Adipocyte (in vitro differentiated cells): Measurements from ENCODE around the gene ULK4.
A peak's percentile ranks its signal among the peaks of the same experiment; 100 is the strongest.

Experiments
- DNase-seq: peaks from one replicate; pipeline ENCODE4 v3.0.0-alpha.2; 2015; ENCODE audit warnings: low read depth
- H3K27me3 ChIP-seq: replicated peaks from 2 replicates; pipeline ENCODE4 v1.7.0; 2013; ENCODE audit warnings: mild to moderate bottlenecking, low read length, moderate library complexity; ENCODE audit not compliant: control insufficient read depth, insufficient read depth
- H3K36me3 ChIP-seq: 2 replicates; pipeline ENCODE4 v1.7.0; 2013; ENCODE audit warnings: low read length, mild to moderate bottlenecking, moderate library complexity; ENCODE audit not compliant: control insufficient read depth, insufficient read depth, severe bottlenecking
- H3K4me1 ChIP-seq: 2 replicates; pipeline ENCODE4 v1.7.0; 2013; ENCODE audit warnings: mild to moderate bottlenecking, low read length, moderate library complexity; ENCODE audit not compliant: control insufficient read depth, insufficient read depth
- H3K4me3 ChIP-seq: 2 replicates; pipeline ENCODE4 v1.7.0; 2013; ENCODE audit warnings: mild to moderate bottlenecking, low read length, moderate library complexity
- H3K9ac ChIP-seq: 2 replicates; pipeline ENCODE4 v1.7.0; 2013; ENCODE audit warnings: mild to moderate bottlenecking, low read length, moderate library complexity
- H3K9me3 ChIP-seq: 2 replicates; pipeline ENCODE4 v1.7.0; 2013; ENCODE audit warnings: mild to moderate bottlenecking, low read length, moderate library complexity; ENCODE audit not compliant: control insufficient read depth

The ULK4 gene

DNA sequence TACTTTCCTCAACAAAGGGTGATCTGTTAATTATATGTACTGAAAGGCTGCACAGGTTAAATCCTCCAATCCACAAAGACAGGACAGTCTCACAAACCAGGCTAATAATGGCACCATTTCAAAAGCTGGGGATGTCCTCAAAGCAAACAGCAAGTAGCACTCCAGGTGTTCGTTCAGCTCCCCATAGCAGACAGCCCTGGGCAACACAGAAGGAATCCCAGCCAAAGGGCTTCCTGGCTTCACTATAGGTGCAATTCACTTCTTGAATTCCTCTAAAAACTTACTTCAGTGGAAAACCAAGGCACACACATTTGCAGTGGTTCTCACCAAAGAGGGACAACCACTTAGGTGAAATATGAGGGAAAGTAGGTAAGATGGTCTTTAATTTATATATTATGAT is 595.9 kb downstream of the ULK4 start:
- DNase-seq, result no peak

GRCh38 chr3:41364736-41365135 is 597.2 kb downstream of the ULK4 start:
- no peak overlapping the region for H3K4me3 ChIP-seq
- no peaks in the 10 kb centered on the region for H3K36me3 ChIP-seq
- DNase-seq, result peak; percentile 14
- H3K9ac ChIP-seq, result no peak overlapping the region
- no peaks in the 10 kb centered on the region for H3K9me3 ChIP-seq
- H3K27me3 ChIP-seq, result no peaks in the 10 kb centered on the region
- H3K4me1 ChIP-seq, result peaks cover 15% of the 10 kb centered on the region

More for the DNA sequence above, 595.9 kb downstream of the ULK4 start:
- Histone ChIP-seq H3K27me3 (no peaks in the 10 kb centered on the region), H3K36me3 (no peaks in the 10 kb centered on the region), H3K4me3 (no peak overlapping the region), H3K4me1 (peaks cover 15% of the 10 kb centered on the region), H3K9me3 (no peaks in the 10 kb centered on the region), H3K9ac (no peak overlapping the region)

DNA sequence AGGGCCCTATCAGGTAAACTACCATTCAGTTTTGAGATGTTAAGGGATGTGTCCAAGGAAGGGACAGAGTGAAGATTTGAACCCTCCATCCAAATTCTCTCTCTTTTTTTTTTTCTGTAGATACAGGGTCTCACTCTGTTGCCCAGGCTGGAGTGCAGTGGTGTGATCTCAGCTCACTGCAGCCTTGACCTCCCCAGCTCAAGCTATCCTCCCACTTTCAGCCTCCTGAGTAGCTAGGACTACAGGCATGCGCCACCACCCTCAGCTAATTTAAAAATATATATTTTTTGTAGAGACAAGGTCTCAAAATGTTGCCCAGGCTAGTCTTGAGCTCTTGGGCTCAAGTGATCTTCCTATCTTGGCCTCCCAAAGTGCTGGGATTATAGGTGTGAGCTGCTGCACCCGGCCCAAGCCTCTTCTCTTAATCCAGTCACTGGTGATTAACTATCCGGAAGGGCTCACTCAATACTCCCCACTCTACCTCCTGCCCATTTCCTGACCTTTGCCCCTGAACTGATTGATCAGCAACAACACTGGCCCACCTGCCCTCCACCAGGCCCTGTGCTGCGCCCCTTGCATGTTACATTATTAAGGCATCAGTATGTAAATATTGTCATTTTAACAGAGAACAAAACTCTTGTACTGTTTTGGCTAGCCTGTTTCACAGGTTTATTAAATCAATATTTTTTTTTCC is 597.9 kb downstream of the ULK4 start:
- H3K27me3 ChIP-seq, result no peaks in the 10 kb centered on the region

DNA sequence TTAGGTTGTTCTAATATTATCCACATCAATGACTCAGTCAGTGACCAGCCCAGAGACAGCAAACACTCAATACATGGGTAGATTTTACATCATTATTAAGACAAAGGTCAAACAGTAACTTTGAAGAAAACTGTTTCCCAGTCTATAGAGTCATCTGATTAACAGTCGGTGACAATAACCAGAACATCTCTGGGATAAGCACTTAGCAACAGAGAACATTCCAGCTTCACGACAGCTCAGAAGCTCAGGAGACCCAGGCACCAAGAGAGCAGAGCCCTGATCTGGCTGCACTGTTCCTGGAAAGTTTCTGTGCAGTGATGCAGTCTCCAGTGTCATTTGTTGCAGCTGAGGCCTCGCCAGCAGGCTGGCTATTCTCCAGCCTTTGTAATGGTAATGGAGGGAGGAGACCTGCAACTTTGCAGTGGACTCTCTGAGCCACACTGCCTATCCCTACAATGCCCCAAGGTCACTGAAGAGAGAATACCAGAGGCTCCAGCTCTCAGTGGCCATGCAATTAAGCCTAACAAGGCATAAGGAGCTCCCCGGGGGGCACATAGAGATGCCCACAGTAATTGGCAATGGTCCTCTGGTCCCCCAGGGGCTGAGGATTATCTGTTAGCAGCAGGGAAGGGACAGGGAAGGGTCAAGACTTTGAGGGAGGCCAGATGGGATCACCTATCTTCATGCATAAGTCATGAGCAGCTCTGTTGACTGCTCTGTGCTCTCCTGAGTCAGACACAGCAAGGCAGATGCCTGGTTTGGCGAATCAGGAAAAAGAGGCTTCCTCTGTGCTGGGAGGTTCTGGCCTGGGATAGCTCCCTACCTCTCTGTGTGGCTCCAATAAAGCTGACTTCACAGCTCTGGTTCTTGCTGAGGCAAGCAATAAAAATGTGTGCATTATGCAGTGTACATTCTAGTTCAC is 599.0 kb downstream of the ULK4 start:
- H3K36me3 ChIP-seq, result no peaks in the 10 kb centered on the region
- H3K4me3 ChIP-seq, result no peak overlapping the region
- H3K4me1 ChIP-seq, result peaks cover 15% of the 10 kb centered on the region
- H3K27me3 ChIP-seq, result no peaks in the 10 kb centered on the region
- H3K9ac ChIP-seq, result no peak overlapping the region
- H3K9me3 ChIP-seq, result no peaks in the 10 kb centered on the region
- DNase-seq, result no peak

More for the DNA sequence above, 597.9 kb downstream of the ULK4 start:
- H3K9me3 ChIP-seq, result no peaks in the 10 kb centered on the region
- H3K4me3 ChIP-seq, result no peak overlapping the region
- H3K4me1 ChIP-seq, result peaks cover 15% of the 10 kb centered on the region
- no peaks in the 10 kb centered on the region for H3K36me3 ChIP-seq
- no peak overlapping the region for H3K9ac ChIP-seq
- no peak for DNase-seq

DNA sequence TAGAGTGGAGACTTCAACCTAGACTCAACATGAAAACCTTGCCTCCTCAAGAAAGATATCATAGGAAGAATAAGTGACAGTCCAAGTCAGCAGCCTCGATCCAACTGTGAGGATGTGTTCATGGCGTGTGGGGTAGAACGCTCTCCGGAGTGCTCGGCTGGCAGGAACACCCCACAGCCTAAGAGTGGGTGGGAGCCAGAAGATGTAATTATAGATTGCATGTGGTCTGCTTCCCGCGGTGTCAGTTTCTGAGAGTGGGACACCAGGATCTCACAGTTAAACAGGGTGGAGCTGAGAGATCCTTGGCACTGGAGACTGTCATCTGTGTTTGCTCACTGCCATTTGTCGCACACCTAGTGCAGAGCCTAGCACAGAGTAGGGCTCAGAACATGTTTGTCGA is 604.6 kb downstream of the ULK4 start:
- Histone ChIP-seq H3K36me3 (no peaks in the 10 kb centered on the region), H3K4me1 (peaks cover 6% of the 10 kb centered on the region), H3K9ac (no peak overlapping the region), H3K4me3 (no peak overlapping the region), H3K27me3 (no peaks in the 10 kb centered on the region), H3K9me3 (no peaks in the 10 kb centered on the region)
- no peak for DNase-seq

DNA sequence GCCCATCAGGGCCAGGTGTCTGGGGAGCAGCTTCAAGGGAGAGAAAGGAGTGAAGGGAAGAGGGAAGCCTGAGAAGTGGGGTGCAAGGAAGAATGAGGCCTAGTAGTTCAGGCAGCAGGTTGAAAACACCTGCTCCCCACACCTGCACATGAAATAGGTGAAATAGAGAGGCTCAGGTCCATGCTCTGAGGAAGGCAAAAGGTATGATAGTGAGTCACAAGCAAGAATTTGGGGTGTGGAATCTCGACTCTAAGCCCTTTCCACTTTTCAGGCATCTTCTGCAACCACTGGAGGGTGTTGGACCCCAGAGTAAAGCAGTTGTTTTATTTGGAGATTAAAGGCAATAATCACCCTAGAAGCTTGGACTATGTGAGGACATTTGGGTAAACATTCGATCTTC is 605.1 kb downstream of the ULK4 start:
- no peaks in the 10 kb centered on the region for H3K36me3 ChIP-seq

DNA sequence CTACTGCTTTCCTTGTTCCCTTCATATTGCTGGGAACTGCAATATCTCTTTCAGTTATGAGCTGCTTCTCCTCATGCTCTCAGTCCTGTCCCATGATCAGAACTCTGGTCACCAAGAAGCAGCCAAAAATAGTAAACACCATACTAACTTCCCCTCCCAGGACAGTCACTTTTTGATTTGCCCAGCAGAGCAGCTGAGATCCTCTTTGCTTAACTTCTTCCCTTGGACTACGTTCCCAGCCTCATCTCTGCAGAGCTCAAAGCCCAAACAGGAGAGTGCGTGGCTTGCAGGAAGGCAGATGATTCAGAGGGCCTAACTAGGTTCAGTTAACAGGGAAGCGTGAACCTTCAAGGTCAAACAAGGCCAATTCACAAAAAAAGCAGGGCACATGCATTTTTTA is 609.4 kb downstream of the ULK4 start:
- DNase-seq, result no peak
- H3K4me1 ChIP-seq, result no peaks in the 10 kb centered on the region
- no peaks in the 10 kb centered on the region for H3K9me3 ChIP-seq
- H3K36me3 ChIP-seq, result no peaks in the 10 kb centered on the region
- no peak overlapping the region for H3K4me3 ChIP-seq
- no peak overlapping the region for H3K9ac ChIP-seq
- no peaks in the 10 kb centered on the region for H3K27me3 ChIP-seq

More for the DNA sequence above, 605.1 kb downstream of the ULK4 start:
- H3K9me3 ChIP-seq, result no peaks in the 10 kb centered on the region
- DNase-seq, result no peak
- no peak overlapping the region for H3K9ac ChIP-seq
- no peak overlapping the region for H3K4me3 ChIP-seq
- peaks cover 1% of the 10 kb centered on the region for H3K4me1 ChIP-seq
- no peaks in the 10 kb centered on the region for H3K27me3 ChIP-seq

DNA sequence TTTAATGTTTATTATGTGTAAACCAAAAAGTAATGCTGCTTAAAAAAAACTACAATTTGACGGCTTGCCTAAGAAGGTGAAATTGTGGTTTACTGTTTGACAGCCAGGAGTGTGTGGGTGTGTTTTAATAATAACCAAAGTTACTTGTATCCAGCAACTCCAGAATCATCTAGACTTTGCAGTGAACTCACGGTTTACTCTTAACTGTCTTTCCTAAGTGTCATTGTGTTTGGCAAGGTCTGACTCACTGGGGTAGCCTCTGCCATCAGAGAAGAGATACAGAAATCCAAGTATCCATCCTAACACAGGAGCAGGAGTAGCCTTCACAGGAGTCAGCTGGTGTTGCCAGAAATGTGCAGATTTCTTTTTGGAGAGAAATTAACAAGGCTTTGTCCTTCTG is 611.5 kb downstream of the ULK4 start:
- DNase-seq, result no peak
- Histone ChIP-seq H3K4me1 (no peaks in the 10 kb centered on the region), H3K9ac (no peak overlapping the region), H3K4me3 (no peak overlapping the region), H3K36me3 (no peaks in the 10 kb centered on the region), H3K27me3 (no peaks in the 10 kb centered on the region), H3K9me3 (no peaks in the 10 kb centered on the region)

- no peak overlapping the region for H3K4me3 ChIP-seq
- no peaks in the 10 kb centered on the region for H3K4me1 ChIP-seq
- H3K36me3 ChIP-seq, result no peaks in the 10 kb centered on the region
- DNase-seq, result no peak
- H3K27me3 ChIP-seq, result no peaks in the 10 kb centered on the region
- H3K9me3 ChIP-seq, result no peaks in the 10 kb centered on the region
- H3K9ac ChIP-seq, result no peak overlapping the region
Observed at GRCh38 chr3:41348401-41348800, 613.5 kb downstream of the ULK4 start.

DNA sequence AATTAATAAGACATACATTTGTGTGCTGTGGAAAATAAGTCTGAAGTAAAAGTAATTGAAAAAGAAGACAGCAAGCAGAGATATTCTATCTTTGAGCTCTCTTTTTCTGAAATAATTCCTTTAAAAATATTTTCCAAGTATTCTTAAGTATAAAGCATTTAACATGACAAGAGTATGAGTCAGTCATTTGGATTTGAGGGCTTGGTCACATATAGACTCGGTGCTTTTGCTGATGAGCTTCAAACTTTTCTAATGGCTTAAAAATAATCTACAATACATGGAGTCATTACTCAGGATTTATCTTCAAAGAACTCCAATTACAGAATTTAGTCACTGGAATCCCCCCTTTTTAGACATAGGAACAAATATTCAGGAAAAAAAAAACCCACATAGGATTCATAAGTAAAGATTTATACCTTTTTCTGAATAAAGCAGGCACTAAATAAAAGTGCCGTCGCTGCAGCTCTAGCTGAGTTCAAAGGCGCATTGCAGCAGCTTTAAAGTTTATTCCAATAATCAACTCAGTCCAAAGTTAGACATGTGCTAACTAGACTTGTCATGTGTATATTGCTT is 615.1 kb downstream of the ULK4 start:
- Histone ChIP-seq H3K9me3 (no peaks in the 10 kb centered on the region), H3K36me3 (no peaks in the 10 kb centered on the region), H3K9ac (no peak overlapping the region), H3K4me3 (no peak overlapping the region), H3K4me1 (no peaks in the 10 kb centered on the region), H3K27me3 (no peaks in the 10 kb centered on the region)
- DNase-seq, result peak; percentile 34

DNA sequence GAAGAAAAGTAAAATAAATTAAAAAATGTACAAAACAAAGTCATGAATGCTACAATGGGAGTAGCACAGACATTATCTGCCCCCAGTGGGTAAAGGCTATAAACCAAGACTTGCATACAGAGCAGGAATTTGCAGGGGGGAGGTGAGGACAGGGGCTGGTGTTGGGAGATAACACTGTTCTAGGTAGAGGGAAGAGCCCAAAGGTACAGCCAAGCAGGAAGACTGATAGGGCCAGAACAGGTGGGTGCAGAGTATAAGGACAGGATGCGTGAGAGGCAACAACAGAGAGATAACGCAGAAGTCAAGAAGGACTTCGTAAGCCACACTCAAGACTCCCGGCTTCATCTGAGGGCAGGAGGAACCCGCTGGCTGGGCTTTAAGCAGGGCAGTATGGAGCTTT is 616.1 kb downstream of the ULK4 start:
- no peak overlapping the region for H3K9ac ChIP-seq
- H3K4me3 ChIP-seq, result no peak overlapping the region
- no peaks in the 10 kb centered on the region for H3K9me3 ChIP-seq
- no peaks in the 10 kb centered on the region for H3K36me3 ChIP-seq
- no peaks in the 10 kb centered on the region for H3K27me3 ChIP-seq
- no peaks in the 10 kb centered on the region for H3K4me1 ChIP-seq
- no peak for DNase-seq
